Body of pancreas (tissue), 4 donors: ENCODE data around the gene LGI1.

Experiments used
- CTCF ChIP-seq, 7 experiments: fragments of 450-650 bp in 4 of 7; fragments of 200-600 bp in 3 of 7; sonication (generic) in 3 of 7; IDR thresholded peaks; one replicate each; pipeline ENCODE4 v1.5.1; 2016 to 2019; ENCODE audit warnings: antibody characterized with exemption in 7 of 7
- POLR2A ChIP-seq, 3 donors: fragments of 450-650 bp; IDR thresholded peaks; one replicate each; pipeline ENCODE4 v1.6.1; 2016; ENCODE audit warnings: antibody characterized with exemption in 3 of 3, mild to moderate bottlenecking in 2 of 3

GRCh38 chr10:93757801-93758507 is at the start of gene LGI1:
- TF ChIP-seq POLR2A (IDR thresholded peaks at IDR 0.05): no peak
- TF ChIP-seq CTCF (IDR thresholded peaks at IDR 0.05): no peak
